PFSK-1 (cell line): ENCODE data around the gene CMTM3.

Experiments used
- POLR2AphosphoS5 ChIP-seq: IDR thresholded peaks from 2 replicates; pipeline ENCODE4 v1.6.1; 2012; ENCODE audit warnings: low read depth, mild to moderate bottlenecking, control low read depth, low read length, moderate library complexity
- SIN3A ChIP-seq: IDR thresholded peaks from 2 replicates; pipeline ENCODE4 v1.6.1; 2012; ENCODE audit warnings: mild to moderate bottlenecking, low read length, moderate library complexity, borderline replicate concordance; ENCODE audit not compliant: insufficient read depth
- TAF1 ChIP-seq: IDR thresholded peaks from 2 replicates; pipeline ENCODE4 v1.6.1; 2012; ENCODE audit warnings: low read length, control low read depth, borderline replicate concordance; ENCODE audit not compliant: insufficient read depth
- TF ChIP-seq, protein P1 (sequence below), 2 experiments: IDR thresholded peaks; 2 replicates each; pipeline versions ENCODE4 v1.6.1 to v1.8.0; 2011 to 2012; ENCODE audit warnings: low read depth in 2 of 2, low read length in 2 of 2, control low read depth in 1 of 2, inconsistent platforms in 1 of 2, mild to moderate bottlenecking in 1 of 2, moderate library complexity in 1 of 2; ENCODE audit not compliant: insufficient read depth in 1 of 2

DNA sequence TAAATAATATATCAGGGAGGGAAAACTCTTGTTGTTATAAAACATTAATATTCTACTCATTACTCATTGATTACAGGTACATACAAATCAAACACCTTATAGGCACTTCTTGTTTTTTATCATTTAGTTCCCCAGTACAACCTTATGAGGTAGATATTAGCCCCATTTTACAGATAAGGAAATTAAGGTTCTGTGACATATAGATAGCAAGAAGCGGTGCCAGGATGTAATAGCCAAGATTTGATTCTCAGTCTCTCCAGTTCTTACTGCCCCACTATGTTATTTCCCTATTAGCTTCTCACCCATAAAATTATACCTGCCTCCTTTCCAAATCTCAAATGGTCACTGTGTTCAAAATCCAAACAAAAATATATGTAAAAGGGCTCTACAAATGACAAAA, 36.9 kb downstream of the CMTM3 start:
- TF ChIP-seq TAF1 (no peak), POLR2AphosphoS5 (no peak), SIN3A (no peak)
- TF ChIP-seq, protein P1, sequence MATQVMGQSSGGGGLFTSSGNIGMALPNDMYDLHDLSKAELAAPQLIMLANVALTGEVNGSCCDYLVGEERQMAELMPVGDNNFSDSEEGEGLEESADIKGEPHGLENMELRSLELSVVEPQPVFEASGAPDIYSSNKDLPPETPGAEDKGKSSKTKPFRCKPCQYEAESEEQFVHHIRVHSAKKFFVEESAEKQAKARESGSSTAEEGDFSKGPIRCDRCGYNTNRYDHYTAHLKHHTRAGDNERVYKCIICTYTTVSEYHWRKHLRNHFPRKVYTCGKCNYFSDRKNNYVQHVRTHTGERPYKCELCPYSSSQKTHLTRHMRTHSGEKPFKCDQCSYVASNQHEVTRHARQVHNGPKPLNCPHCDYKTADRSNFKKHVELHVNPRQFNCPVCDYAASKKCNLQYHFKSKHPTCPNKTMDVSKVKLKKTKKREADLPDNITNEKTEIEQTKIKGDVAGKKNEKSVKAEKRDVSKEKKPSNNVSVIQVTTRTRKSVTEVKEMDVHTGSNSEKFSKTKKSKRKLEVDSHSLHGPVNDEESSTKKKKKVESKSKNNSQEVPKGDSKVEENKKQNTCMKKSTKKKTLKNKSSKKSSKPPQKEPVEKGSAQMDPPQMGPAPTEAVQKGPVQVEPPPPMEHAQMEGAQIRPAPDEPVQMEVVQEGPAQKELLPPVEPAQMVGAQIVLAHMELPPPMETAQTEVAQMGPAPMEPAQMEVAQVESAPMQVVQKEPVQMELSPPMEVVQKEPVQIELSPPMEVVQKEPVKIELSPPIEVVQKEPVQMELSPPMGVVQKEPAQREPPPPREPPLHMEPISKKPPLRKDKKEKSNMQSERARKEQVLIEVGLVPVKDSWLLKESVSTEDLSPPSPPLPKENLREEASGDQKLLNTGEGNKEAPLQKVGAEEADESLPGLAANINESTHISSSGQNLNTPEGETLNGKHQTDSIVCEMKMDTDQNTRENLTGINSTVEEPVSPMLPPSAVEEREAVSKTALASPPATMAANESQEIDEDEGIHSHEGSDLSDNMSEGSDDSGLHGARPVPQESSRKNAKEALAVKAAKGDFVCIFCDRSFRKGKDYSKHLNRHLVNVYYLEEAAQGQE (IDR thresholded peaks at IDR 0.05; ENCODE audit: insufficient read depth in 1 of 2, low read depth in 2 of 2, low read length in 2 of 2) = no peak
